HAP-1 (cell line): Measurements from ENCODE around the gene GPR63.

Source experiments
- DNase-seq, 2 experiments: peaks; one replicate each; pipeline ENCODE4 v3.0.0-alpha.2; 2016 to 2020; ENCODE audit warnings: low spot score in 2 of 2
- H3K27me3 ChIP-seq: fragments of 250-450 bp; sonication (Bioruptor Pico); 2 replicates; pipeline ENCODE4 v1.5.1; 2020; ENCODE audit warnings: low read depth, mild to moderate bottlenecking, moderate library complexity
- H3K36me3 ChIP-seq: fragments of 250-450 bp; sonication (Bioruptor Pico); replicated peaks from 2 replicates; pipeline ENCODE4 v1.5.1; 2020; ENCODE audit warnings: mild to moderate bottlenecking
- H3K4me1 ChIP-seq: fragments of 250-450 bp; sonication (Bioruptor Pico); 2 replicates; pipeline ENCODE4 v1.5.1; 2020; ENCODE audit warnings: mild to moderate bottlenecking
- H3K4me3 ChIP-seq: fragments of 250-450 bp; sonication (Bioruptor Pico); 2 replicates; pipeline ENCODE4 v1.5.1; 2020; ENCODE audit warnings: mild to moderate bottlenecking, moderate library complexity
- H3K9me3 ChIP-seq: fragments of 250-450 bp; sonication (Bioruptor Pico); 2 replicates; pipeline ENCODE4 v1.5.1; 2020; ENCODE audit warnings: mild to moderate bottlenecking, moderate library complexity
- in situ Hi-C: fragments of 300-500 bp; cut with MboI; formaldehyde crosslinking; loops from 3 replicates; pipeline ENCODE4 v1.14.3; 2020; ENCODE audit warnings: low sequenced_read_pairs, inconsistent platforms, mixed read lengths

The GPR63 gene

GRCh38 chr6:96766769-96767168 lies 70.5 kb downstream of the GPR63 start:
- in situ Hi-C loops = no loop called here
- no peaks in the 10 kb centered on the region for H3K4me1 ChIP-seq
- no peak for DNase-seq
- no peak overlapping the region for H3K4me3 ChIP-seq
- H3K36me3 ChIP-seq = no peaks in the 10 kb centered on the region
- no peaks in the 10 kb centered on the region for H3K9me3 ChIP-seq
- H3K27me3 ChIP-seq = no peaks in the 10 kb centered on the region

GRCh38 chr6:96762599-96762998 lies 74.7 kb downstream of the GPR63 start:
- DNase-seq = no peak
- Histone ChIP-seq H3K27me3 (no peaks in the 10 kb centered on the region), H3K4me1 (no peaks in the 10 kb centered on the region), H3K9me3 (no peaks in the 10 kb centered on the region), H3K36me3 (no peaks in the 10 kb centered on the region), H3K4me3 (no peak overlapping the region)
- in situ Hi-C loops = no loop called here

- DNase-seq = no peak
- Histone ChIP-seq H3K27me3 (no peaks in the 10 kb centered on the region), H3K36me3 (no peaks in the 10 kb centered on the region), H3K9me3 (no peaks in the 10 kb centered on the region), H3K4me3 (no peak overlapping the region), H3K4me1 (no peaks in the 10 kb centered on the region)
- in situ Hi-C loops = no loop called here
Observed at GRCh38 chr6:96761794-96762193, 75.5 kb downstream of the GPR63 start.

- no peaks in the 10 kb centered on the region for H3K36me3 ChIP-seq
- no peak overlapping the region for H3K4me3 ChIP-seq
- DNase-seq = peak in 1 of 2 experiments; percentile 6
- H3K27me3 ChIP-seq = no peaks in the 10 kb centered on the region
- in situ Hi-C loops = no loop called here
- H3K4me1 ChIP-seq = no peaks in the 10 kb centered on the region
- H3K9me3 ChIP-seq = no peaks in the 10 kb centered on the region
Observed at GRCh38 chr6:96760153-96760687, 77.1 kb downstream of the GPR63 start.

- no peaks in the 10 kb centered on the region for H3K9me3 ChIP-seq
- H3K4me3 ChIP-seq = no peak overlapping the region
- no peaks in the 10 kb centered on the region for H3K27me3 ChIP-seq
- DNase-seq = no peak
- H3K4me1 ChIP-seq = no peaks in the 10 kb centered on the region
- no peaks in the 10 kb centered on the region for H3K36me3 ChIP-seq
- in situ Hi-C loops = no loop called here
Observed at GRCh38 chr6:96755096-96755495, 82.2 kb downstream of the GPR63 start.

- H3K9me3 ChIP-seq = no peaks in the 10 kb centered on the region
- H3K4me3 ChIP-seq = no peak overlapping the region
- no peaks in the 10 kb centered on the region for H3K4me1 ChIP-seq
- no peaks in the 10 kb centered on the region for H3K36me3 ChIP-seq
- no peaks in the 10 kb centered on the region for H3K27me3 ChIP-seq
- in situ Hi-C loops = no loop called here
- no peak for DNase-seq
Observed at GRCh38 chr6:96749891-96750290, 87.4 kb downstream of the GPR63 start.
